OCI-LY1 (cell line): ENCODE results near the gene PRR9.

Experiments used
- CTCF ChIP-seq: fragments of 200-600 bp; sonication (generic), shearing (Covaris generic); IDR thresholded peaks from 2 replicates; pipeline ENCODE4 v1.5.1; 2017; ENCODE audit warnings: mild to moderate bottlenecking, antibody characterized with exemption, low read length, moderate library complexity, mixed read lengths
- EZH2 ChIP-seq: fragments of 200-600 bp; sonication (generic), shearing (Covaris generic); IDR thresholded peaks from 2 replicates; pipeline ENCODE4 v1.8.0; 2017; ENCODE audit warnings: borderline replicate concordance, mixed run types, mild to moderate bottlenecking, antibody characterized with exemption, low read length, moderate library complexity, mixed read lengths

DNA sequence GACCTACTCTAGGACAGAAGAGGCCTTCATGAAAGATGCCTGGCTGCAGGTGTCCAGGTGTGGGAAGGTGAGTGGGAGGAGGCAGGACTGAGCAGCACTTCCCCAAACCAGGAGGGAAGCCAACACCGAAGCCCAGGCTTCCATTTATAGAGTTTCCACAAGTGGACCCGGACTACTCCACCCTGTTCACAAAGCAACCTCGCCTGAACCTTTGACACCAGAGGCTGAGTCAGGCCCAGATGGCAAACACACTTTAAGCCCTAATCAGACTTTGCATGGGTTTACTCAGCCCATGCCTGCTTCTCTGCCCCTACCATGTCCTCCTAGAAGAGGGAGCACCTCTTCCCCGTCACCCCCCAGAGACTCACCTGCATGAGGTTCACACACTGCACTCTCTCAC is 14.0 kb downstream of the PRR9 start:
- no peak for TF ChIP-seq CTCF
- TF ChIP-seq EZH2, result no peak
